Neural cell (in vitro differentiated cells): ENCODE measurements around the gene NPRL2. TPM values are rescaled to one million over a fixed set of nuclear protein-coding genes. Genes with fewer than 3 reads are reported as not detected.

Source experiments
- H2AFZ ChIP-seq: fragments of 200-600, 300-800 bp; sonication (generic), shearing (Covaris generic); 2 replicates; pipeline ENCODE4 v1.6.0; 2014; ENCODE audit warnings: low read depth, mild to moderate bottlenecking, antibody characterized with exemption, low read length, moderate library complexity
- H3F3A ChIP-seq: fragments of 200-600 bp; shearing (Covaris generic); 2 replicates; pipeline ENCODE4 v1.6.1; 2016; ENCODE audit warnings: mild to moderate bottlenecking, moderate library complexity, mixed read lengths, antibody characterized with exemption, low read length; ENCODE audit not compliant: insufficient read depth, poor library complexity, severe bottlenecking
- H3K27ac ChIP-seq: fragments of 200-600, 300-800 bp; sonication (generic), shearing (Covaris generic); 2 replicates; pipeline ENCODE4 v1.5.1; 2014; ENCODE audit warnings: mild to moderate bottlenecking, low read length, moderate library complexity
- H3K27me3 ChIP-seq: fragments of 300-800, 200-600 bp; sonication (generic), shearing (Covaris generic); 2 replicates; pipeline ENCODE4 v1.6.0; 2014; ENCODE audit warnings: mild to moderate bottlenecking, low read depth, low read length, moderate library complexity; ENCODE audit not compliant: insufficient read depth
- H3K36me3 ChIP-seq: fragments of 300-800, 200-600 bp; sonication (generic), shearing (Covaris generic); 2 replicates; pipeline ENCODE4 v1.5.1; 2014; ENCODE audit warnings: mild to moderate bottlenecking, antibody characterized with exemption, low read length, moderate library complexity; ENCODE audit not compliant: insufficient read depth
- H3K4me2 ChIP-seq: fragments of 300-800, 200-600 bp; sonication (generic), shearing (Covaris generic); 2 replicates; pipeline ENCODE4 v1.6.0; 2014; ENCODE audit warnings: mild to moderate bottlenecking, low read length
- H3K4me3 ChIP-seq: fragments of 300-800, 200-600 bp; sonication (generic), shearing (Covaris generic); 2 replicates; pipeline ENCODE4 v1.5.1; 2014; ENCODE audit warnings: mild to moderate bottlenecking, low read length, moderate library complexity
- H3K79me2 ChIP-seq: fragments of 200-600 bp; shearing (Covaris generic); replicated peaks from 2 replicates; pipeline ENCODE4 v1.6.0; 2014; ENCODE audit warnings: mild to moderate bottlenecking, low read length, moderate library complexity; ENCODE audit not compliant: insufficient read depth
- H3K9ac ChIP-seq: fragments of 300-800, 200-600 bp; sonication (generic), shearing (Covaris generic); 2 replicates; pipeline ENCODE4 v1.6.1; 2016; ENCODE audit warnings: mild to moderate bottlenecking, low read length, mixed read lengths
- H3K9me2 ChIP-seq: fragments of 200-600 bp; shearing (Covaris generic); 2 replicates; pipeline ENCODE4 v1.6.1; 2016; ENCODE audit warnings: mild to moderate bottlenecking, low read length, mixed read lengths; ENCODE audit not compliant: insufficient read depth
- H3K9me3 ChIP-seq: fragments of 200-600, 300-800 bp; sonication (generic), shearing (Covaris generic); 2 replicates; pipeline ENCODE4 v1.6.1; 2016; ENCODE audit warnings: mild to moderate bottlenecking, mixed run types, low read length, moderate library complexity, mixed read lengths
- H4K20me1 ChIP-seq: fragments of 200-600 bp; shearing (Covaris generic); 2 replicates; pipeline ENCODE4 v1.6.1; 2016; ENCODE audit warnings: mild to moderate bottlenecking, mixed run types; ENCODE audit not compliant: insufficient read depth
- CTCF ChIP-seq: fragments of 450-650 bp; IDR thresholded peaks from 2 replicates; pipeline ENCODE4 v1.5.1; 2014; ENCODE audit warnings: antibody characterized with exemption, mild to moderate bottlenecking, moderate library complexity; ENCODE audit not compliant: poor library complexity, severe bottlenecking
- EP300 ChIP-seq: fragments of 450-650 bp; conservative IDR thresholded peaks from 2 replicates; pipeline ENCODE4 v1.6.1; 2014; ENCODE audit warnings: antibody characterized with exemption, mild to moderate bottlenecking, moderate library complexity; ENCODE audit not compliant: poor library complexity, severe bottlenecking
- EZH2 ChIP-seq: fragments of 200-600, 300-800 bp; shearing (Covaris generic), sonication (generic); IDR thresholded peaks from 2 replicates; pipeline ENCODE4 v1.6.1; 2014; ENCODE audit warnings: antibody characterized with exemption, low read length, borderline replicate concordance, mild to moderate bottlenecking; ENCODE audit not compliant: insufficient read depth, poor library complexity, severe bottlenecking
- MXI1 ChIP-seq: fragments of 450-650 bp; conservative IDR thresholded peaks from 2 replicates; pipeline ENCODE4 v1.6.1; 2014; ENCODE audit warnings: antibody characterized with exemption, mild to moderate bottlenecking; ENCODE audit not compliant: poor library complexity, severe bottlenecking
- POLR2AphosphoS5 ChIP-seq: IDR thresholded peaks from 2 replicates; pipeline ENCODE4 v1.6.1; 2012
- RAD21 ChIP-seq: fragments of 450-650 bp; conservative IDR thresholded peaks from 2 replicates; pipeline ENCODE4 v1.6.1; 2014; ENCODE audit warnings: antibody characterized with exemption, mild to moderate bottlenecking, moderate library complexity
- SMC3 ChIP-seq: fragments of 450-650 bp; conservative IDR thresholded peaks from 2 replicates; pipeline ENCODE4 v1.6.1; 2014; ENCODE audit warnings: antibody characterized with exemption, mild to moderate bottlenecking, moderate library complexity; ENCODE audit not compliant: poor library complexity
- TAF1 ChIP-seq: IDR thresholded peaks from 2 replicates; pipeline ENCODE4 v1.6.1; 2012; ENCODE audit warnings: low read depth
- polyA plus RNA-seq: library from polyadenylated mRNA; depleted of rRNA; stranded (reverse); fragments of >200 nt; gene quantifications from 2 replicates; pipeline ENCODE4 v1.2.3, GENCODE V29; 2014
- TF ChIP-seq, protein P1 (sequence below): IDR thresholded peaks from 2 replicates; pipeline ENCODE4 v1.6.1; 2012; ENCODE audit warnings: borderline replicate concordance

The NPRL2 gene
- polyA plus RNA-seq, 1 donor from 2014 or later = 118 TPM

DNA sequence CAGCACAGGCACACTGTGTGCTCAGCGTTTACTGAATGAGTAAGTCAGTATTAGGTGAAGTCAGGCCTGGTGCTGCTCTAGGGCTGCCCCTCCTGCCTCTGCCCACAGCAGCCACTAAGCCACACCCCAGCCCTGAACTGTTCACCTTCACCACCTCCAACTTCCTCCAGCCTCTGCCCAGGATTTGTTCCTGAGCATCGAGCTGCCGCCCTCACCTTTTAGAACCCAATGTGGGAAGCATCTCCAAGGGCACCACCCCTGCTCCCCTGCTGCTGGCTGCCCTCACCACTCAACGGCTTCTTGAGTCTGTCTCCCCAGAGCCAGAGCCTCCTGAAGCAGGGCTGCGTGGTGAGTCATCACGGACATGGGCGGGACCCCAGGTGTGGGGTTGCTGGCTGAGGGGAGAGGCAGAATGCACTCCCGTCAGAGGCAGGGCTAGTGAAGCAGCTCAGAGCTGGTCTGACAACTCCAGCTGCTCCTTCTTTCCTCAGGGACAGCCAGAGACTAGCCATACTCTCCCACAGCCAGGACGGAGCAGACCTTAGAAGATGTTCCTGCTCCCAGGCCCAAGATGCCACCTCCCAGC lies 33.8 kb downstream of the NPRL2 start:
- Histone ChIP-seq H3K9me3 (no peaks in the 10 kb centered on the region), H3F3A (no peaks in the 10 kb centered on the region), H3K27me3 (no peaks in the 10 kb centered on the region), H3K4me3 (no peak overlapping the region), H3K79me2 (peaks cover 23% of the 10 kb centered on the region), H2AFZ (no peak overlapping the region), H4K20me1 (no peaks in the 10 kb centered on the region), H3K36me3 (no peaks in the 10 kb centered on the region), H3K9ac (no peak overlapping the region), H3K4me2 (no peak overlapping the region), H3K9me2 (no peaks in the 10 kb centered on the region), H3K27ac (no peak overlapping the region)
- no peak for TF ChIP-seq MXI1
- TF ChIP-seq EZH2 = no peak
- TF ChIP-seq CTCF = no peak
- TF ChIP-seq SMC3 = no peak
- TF ChIP-seq RAD21 = no peak
- TF ChIP-seq EP300 = no peak

DNA sequence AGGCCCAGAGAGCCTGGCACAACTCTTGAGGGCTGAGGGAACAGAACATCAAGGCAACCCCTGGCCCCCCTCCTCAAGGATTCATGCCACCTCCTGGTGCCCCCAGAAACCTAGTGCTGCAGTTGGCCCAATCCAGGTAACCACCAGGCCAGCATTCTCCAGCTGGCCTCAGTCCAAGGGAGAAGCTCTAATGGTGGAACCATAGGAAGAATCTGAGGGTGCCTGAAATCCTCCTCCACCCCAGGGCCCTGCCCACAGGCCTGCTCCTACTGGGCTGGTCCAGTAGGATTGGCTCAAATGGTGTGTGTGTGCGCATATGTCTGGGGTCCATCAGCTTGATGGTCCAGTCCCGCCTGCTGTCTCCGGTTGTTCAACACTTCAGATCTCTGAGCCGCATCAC lies 35.8 kb downstream of the NPRL2 start:
- H3K27ac ChIP-seq = no peak overlapping the region
- no peaks in the 10 kb centered on the region for H3K36me3 ChIP-seq
- H3K4me2 ChIP-seq = no peak overlapping the region
- no peaks in the 10 kb centered on the region for H3F3A ChIP-seq
- H3K27me3 ChIP-seq = no peaks in the 10 kb centered on the region
- no peaks in the 10 kb centered on the region for H3K9me3 ChIP-seq
- peaks cover 13% of the 10 kb centered on the region for H3K79me2 ChIP-seq
- no peak overlapping the region for H3K9ac ChIP-seq
- H3K4me3 ChIP-seq = no peak overlapping the region
- H2AFZ ChIP-seq = no peak overlapping the region
- H4K20me1 ChIP-seq = no peaks in the 10 kb centered on the region
- no peak for TF ChIP-seq TAF1
- TF ChIP-seq MXI1 = no peak
- TF ChIP-seq CTCF = no peak
- TF ChIP-seq, protein P1, sequence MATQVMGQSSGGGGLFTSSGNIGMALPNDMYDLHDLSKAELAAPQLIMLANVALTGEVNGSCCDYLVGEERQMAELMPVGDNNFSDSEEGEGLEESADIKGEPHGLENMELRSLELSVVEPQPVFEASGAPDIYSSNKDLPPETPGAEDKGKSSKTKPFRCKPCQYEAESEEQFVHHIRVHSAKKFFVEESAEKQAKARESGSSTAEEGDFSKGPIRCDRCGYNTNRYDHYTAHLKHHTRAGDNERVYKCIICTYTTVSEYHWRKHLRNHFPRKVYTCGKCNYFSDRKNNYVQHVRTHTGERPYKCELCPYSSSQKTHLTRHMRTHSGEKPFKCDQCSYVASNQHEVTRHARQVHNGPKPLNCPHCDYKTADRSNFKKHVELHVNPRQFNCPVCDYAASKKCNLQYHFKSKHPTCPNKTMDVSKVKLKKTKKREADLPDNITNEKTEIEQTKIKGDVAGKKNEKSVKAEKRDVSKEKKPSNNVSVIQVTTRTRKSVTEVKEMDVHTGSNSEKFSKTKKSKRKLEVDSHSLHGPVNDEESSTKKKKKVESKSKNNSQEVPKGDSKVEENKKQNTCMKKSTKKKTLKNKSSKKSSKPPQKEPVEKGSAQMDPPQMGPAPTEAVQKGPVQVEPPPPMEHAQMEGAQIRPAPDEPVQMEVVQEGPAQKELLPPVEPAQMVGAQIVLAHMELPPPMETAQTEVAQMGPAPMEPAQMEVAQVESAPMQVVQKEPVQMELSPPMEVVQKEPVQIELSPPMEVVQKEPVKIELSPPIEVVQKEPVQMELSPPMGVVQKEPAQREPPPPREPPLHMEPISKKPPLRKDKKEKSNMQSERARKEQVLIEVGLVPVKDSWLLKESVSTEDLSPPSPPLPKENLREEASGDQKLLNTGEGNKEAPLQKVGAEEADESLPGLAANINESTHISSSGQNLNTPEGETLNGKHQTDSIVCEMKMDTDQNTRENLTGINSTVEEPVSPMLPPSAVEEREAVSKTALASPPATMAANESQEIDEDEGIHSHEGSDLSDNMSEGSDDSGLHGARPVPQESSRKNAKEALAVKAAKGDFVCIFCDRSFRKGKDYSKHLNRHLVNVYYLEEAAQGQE = no peak
- TF ChIP-seq POLR2AphosphoS5 = no peak
- no peak for TF ChIP-seq SMC3
- no peak for TF ChIP-seq RAD21
- H3K9me2 ChIP-seq = no peaks in the 10 kb centered on the region
